Hepatocyte (in vitro differentiated cells): ENCODE data around the gene CACNA1C.

Experiments used
- CTCF ChIP-seq: fragments of 200-600 bp; sonication (generic); IDR thresholded peaks from 2 replicates; pipeline ENCODE4 v1.5.1; 2016; ENCODE audit warnings: antibody characterized with exemption, mild to moderate bottlenecking; ENCODE audit not compliant: poor library complexity
- EZH2phosphoT487 ChIP-seq: fragments of 200-600 bp; sonication (generic); IDR thresholded peaks from one replicate; pipeline ENCODE4 v1.6.1; 2018; ENCODE audit warnings: antibody characterized with exemption, mild to moderate bottlenecking, low read depth, moderate library complexity; ENCODE audit not compliant: unreplicated experiment, severe bottlenecking

GRCh38 chr12:2479851-2480535 lies 427.2 kb downstream of the CACNA1C start:
- TF ChIP-seq CTCF (no peak), EZH2phosphoT487 (no peak)
